ENCODE data around the gene AQP2.

Gene AQP2, protein sequence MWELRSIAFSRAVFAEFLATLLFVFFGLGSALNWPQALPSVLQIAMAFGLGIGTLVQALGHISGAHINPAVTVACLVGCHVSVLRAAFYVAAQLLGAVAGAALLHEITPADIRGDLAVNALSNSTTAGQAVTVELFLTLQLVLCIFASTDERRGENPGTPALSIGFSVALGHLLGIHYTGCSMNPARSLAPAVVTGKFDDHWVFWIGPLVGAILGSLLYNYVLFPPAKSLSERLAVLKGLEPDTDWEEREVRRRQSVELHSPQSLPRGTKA

GRCh38 chr12:49950273-49951251, at the start of gene AQP2:
Gene AQP2, plus strand, starts transcription at chr12:49950737. Its CDS starts 94 bp downstream, at chr12:49950831.
- in situ Hi-C loops (cut with MboI; ENCODE audit: low sequenced_read_pairs), result no loop called here

- in situ Hi-C loops (cut with MboI; ENCODE audit: low sequenced_read_pairs), result no loop called here
These were observed 49.5 kb upstream of the AQP2 start for GRCh38 chr12:49901026-49901425.

DNA sequence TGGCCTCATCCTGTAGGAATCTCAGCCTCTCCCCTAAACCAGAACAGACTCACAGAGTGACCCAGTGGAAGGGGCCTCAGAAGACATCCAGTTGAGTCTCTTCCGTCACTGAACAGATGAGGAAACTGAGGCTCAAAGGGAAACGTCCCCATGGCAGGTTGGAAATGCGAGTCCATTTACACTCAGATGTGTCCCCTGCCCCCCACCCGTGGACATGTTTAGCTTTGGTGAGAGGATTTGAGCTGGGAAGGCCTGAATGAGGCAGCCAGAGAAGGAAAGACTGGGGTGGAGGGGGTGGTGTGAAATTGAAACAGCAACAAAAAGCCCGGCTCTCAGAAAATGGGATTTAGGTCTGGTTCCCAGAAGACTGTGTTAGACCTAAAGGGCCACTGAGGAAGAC, 48.6 kb upstream of the AQP2 start:
- in situ Hi-C loops (cut with MboI; ENCODE audit: low sequenced_read_pairs), result no loop called here

GRCh38 chr12:49902399-49903350, 47.9 kb upstream of the AQP2 start:
- in situ Hi-C loops (cut with MboI; ENCODE audit: low sequenced_read_pairs), result no loop called here

DNA sequence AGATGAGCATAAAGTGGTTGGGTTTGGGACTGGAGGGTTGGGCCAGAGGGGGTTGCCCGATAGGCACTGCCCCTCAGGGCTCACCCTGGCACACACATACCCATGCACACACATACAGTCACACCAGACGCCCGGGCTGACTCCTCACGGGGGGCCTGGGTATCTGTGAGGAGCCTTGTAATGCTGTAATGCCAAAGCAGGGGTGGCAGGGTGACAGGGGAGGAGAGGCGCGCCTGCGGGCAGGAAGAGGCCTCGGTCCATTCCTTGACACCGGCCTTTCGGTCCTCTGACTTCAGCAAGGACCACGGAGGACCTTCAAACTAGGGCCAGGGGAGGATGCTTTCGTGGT, 47.2 kb upstream of the AQP2 start:
- in situ Hi-C loops (cut with MboI; ENCODE audit: low sequenced_read_pairs), result no loop called here

- in situ Hi-C loops (cut with MboI; ENCODE audit: low sequenced_read_pairs), result no loop called here
These were observed 46.7 kb upstream of the AQP2 start, which contains the start of gene FAIM2 for GRCh38 chr12:49903700-49904423. Gene FAIM2, minus strand, starts transcription at chr12:49903900. Its CDS starts 108 bp downstream, at chr12:49903792.

GRCh38 chr12:49904601-49905000, 45.9 kb upstream of the AQP2 start:
- in situ Hi-C loops (cut with MboI; ENCODE audit: low sequenced_read_pairs), result no loop called here

GRCh38 chr12:49905718-49906314, 44.7 kb upstream of the AQP2 start:
- in situ Hi-C loops (cut with MboI; ENCODE audit: low sequenced_read_pairs), result no loop called here

- in situ Hi-C loops (cut with MboI; ENCODE audit: low sequenced_read_pairs), result no loop called here
These were observed 43.2 kb upstream of the AQP2 start for GRCh38 chr12:49907352-49907751.

- in situ Hi-C loops (cut with MboI; ENCODE audit: low sequenced_read_pairs), result no loop called here
These were observed 41.2 kb upstream of the AQP2 start for GRCh38 chr12:49909356-49909755.

DNA sequence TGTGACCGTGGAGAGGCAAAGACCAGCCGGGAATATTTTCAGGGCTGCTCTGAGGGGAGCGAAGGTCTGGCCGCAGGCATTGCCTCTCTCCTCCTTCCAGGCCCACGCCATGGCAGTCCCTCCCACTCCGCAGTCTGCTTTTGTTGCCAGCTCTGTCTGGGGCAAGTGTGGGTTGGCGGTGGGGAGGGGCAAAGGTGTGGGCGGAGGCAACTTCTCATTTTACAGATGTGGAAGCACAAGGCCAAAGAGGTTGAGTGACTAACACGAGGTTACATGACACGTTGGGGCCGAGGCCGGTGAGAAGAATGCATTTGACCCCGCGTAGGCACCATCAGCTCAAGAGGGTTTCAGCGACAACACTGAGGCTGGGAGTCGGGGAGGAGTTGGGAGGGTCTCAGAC, 40.7 kb upstream of the AQP2 start:
- in situ Hi-C loops (cut with MboI; ENCODE audit: low sequenced_read_pairs), result no loop called here

- in situ Hi-C loops (cut with MboI; ENCODE audit: low sequenced_read_pairs), result no loop called here
These were observed 40.0 kb upstream of the AQP2 start for GRCh38 chr12:49910331-49911212.

- in situ Hi-C loops (cut with MboI; ENCODE audit: low sequenced_read_pairs), result no loop called here
These were observed 39.3 kb upstream of the AQP2 start for GRCh38 chr12:49911213-49911605.

DNA sequence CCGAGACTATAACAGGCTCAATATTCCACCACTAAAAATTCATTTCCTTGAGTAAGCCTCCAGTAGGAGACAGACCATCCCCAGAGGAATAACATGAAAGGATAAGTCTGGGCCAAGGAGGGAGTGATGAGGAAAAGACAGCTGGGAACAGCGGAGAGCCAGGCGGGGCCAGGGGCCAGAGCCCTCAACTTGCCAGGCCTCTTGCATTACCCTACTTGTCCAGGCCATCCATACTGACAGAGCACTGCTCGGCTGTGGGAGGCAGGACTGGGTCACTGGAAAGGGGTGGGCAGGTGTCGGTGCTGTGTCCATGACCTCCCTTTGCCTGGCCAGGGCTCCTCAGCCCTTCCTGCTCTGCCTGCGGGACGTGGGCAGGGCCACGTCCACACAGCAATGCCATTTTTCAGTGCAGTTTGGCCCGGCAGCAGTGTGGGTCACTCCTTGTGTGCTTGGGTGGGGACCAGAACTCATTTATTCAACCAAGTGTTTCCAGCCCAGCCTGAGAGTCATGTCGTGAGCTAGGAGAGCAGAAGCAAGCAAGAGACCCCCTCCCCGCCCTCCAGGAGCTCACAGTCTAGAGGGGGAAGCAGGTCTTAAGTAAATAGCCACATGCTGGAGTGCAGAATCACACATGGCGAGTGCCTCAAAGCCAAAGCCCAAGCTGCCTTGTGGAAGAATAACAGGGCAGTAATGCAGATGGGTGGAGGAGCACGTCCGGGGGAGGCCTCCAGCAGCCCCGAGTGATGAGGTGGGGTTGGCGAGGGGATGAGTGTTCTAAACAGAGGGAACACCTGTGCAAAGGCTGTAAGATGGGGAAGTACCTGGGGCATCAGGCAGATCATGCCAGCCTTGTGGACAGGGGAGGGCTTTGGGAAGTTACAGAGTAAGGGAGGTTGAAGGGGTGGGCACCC, 37.9 kb upstream of the AQP2 start:
- in situ Hi-C loops (cut with MboI; ENCODE audit: low sequenced_read_pairs), result no loop called here

DNA sequence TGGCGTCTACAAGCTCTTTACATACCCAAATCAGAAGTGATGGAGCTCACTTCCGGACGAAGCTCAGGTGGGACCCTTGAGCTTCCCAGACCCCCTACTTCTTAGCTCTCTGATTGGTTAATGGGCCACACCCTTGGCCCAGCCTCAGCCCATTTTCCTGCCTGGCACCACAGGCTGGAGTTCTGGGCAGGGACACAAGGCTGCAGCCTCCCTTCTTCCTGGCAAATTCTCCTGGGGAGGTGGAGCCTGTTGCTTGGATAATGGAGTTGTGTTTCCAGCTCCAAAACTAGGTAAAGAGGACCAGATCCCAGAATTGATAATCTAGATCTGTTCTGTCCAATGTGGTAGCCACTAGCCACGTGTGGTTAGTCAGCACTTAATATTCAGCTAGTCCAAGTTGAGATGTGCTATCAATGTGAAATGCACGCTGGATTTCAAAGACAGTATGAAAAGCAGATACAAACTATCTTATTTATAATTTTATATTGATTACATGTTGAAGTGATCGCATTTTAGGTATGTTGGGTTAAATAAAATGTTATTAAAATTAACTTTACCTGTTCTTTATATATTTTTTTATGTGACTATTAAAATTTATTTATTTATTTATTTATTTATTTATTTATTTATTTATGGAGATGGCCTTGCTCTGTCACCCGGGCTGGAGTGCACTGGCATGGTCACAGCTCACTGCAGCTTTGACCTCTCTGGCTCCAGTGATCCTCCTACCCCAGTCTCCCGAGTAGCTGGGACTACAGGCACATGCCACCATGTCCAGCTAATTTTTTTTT, 34.2 kb upstream of the AQP2 start:
- in situ Hi-C loops (cut with MboI; ENCODE audit: low sequenced_read_pairs), result no loop called here

DNA sequence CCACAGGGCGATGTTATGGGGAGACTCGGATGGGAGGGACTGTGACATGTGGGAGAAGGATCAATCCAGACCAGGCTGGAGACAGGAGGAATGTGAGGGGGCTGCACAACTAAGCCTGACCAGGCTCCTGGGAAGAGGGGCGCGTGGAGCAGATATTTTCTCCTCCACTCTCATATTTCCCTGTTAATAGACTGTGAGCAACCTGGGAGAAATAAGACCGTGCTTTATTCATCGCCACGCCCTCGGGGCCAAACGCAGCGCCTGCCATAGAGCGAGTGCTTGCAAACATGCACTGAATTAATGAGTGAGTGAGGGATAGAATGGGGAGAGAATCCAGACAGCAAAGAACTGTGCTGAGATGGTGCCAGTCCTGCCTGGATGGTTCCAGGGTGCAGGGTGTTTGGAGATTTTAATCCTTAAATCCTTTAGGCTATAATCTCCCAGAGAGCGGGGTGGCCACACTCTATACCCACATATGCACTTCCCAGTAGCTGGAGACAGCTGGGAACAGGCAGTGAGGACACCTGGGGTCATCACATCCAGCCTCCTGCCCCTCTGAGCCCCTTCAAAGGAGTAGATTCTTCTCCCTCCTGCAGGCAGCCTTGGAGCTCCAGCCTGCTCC, 33.3 kb upstream of the AQP2 start:
- in situ Hi-C loops (cut with MboI; ENCODE audit: low sequenced_read_pairs), result no loop called here

- in situ Hi-C loops (cut with MboI; ENCODE audit: low sequenced_read_pairs), result no loop called here
These were observed 32.8 kb upstream of the AQP2 start for GRCh38 chr12:49917788-49918173.
